GM21360 (cell line): ENCODE data around the gene BLACAT1.
"Not testable (repeated sequence)": the region's sequence is repeated elsewhere in the genome, so short reads cannot be mapped to it uniquely, and the experiment has no call there.

Experiments
- ATAC-seq: cut with Tn5 transposase; IDR thresholded peaks from one replicate; pipeline ENCODE4 v1.9.1; 2021; ENCODE audit warnings: mild to moderate bottlenecking, moderate library complexity; ENCODE audit not compliant: unreplicated experiment

BLACAT1 gene

DNA sequence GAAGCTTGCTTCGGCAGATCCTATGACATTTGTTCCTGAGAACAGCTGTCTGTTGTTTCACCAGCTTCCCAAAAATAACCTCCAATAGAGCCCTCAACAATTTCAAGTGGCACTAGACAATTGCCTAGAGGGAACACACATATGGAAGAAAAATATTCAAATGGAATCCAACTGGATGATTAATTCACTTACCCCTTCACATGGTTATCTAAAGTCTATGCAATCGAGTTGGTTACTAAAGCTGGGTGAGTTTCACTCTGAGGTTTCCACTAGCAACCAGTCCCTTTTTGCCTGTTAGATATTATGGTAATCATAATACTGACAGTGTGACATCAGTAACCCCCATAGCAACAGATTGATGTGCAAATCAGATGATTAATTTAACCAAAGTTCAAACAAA is 34.0 kb downstream of the BLACAT1 start, which contains the start of gene LEMD1:
TSS of gene LEMD1 (minus strand) at position 259 of the 400 bp plus-strand sequence. CDS start 1,520 bp downstream, outside the sequence.
- no peak for ATAC-seq

DNA sequence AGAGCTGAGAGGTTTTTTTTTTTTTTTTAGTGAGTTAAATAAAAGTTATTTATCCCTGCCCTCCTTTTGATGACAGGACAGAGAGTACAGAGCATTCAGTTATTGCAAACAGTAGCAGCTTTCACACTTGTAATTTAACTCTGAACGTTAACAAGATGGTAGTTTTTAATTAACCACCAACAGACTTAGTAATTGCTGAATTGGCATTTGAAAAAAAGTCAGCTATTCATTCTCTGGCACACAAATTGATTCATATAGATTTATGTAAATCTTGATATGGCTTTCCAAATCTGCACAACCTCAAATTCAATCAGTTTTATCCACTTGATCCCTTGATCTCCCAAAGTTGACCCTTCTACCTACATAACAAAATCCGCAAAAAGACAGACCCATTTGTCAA is 34.9 kb downstream of the BLACAT1 start:
- ATAC-seq: no peak

DNA sequence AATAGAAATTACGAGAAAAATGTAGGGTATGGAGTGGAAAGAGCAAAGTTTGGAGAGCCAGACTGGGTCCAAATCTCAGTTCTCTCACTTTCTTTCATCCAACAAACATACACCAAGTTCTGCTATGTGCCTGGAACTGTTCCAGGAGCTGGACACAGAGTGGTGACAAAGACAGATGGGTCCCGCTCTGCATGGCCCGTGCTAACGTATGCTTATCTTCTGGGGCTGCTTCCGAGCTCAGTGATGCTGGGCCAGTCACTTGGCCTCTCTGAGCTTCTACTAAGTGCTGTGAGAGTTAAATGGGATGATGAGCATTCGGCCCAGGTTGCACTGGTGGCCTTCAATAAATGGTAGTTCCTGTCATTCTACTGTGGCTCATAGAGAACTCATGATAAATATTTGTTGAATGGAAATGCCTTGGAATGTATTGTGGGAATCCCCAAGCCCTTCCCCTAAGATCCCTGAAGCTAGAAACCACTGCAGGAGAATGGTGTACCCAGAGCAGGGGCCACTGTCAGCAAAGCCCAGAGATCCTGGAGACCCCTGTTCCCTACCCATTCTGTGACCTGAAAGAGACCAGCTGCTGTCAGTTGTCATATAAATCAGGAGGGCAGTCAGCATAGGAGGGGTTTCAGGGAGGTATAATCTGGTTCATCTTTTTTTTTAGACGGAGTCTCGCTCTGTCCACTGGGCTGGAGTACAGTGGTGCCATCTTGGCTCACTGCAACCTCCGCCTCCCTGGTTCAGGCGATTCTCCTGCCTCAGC is 37.8 kb downstream of the BLACAT1 start:
- ATAC-seq: no peak

DNA sequence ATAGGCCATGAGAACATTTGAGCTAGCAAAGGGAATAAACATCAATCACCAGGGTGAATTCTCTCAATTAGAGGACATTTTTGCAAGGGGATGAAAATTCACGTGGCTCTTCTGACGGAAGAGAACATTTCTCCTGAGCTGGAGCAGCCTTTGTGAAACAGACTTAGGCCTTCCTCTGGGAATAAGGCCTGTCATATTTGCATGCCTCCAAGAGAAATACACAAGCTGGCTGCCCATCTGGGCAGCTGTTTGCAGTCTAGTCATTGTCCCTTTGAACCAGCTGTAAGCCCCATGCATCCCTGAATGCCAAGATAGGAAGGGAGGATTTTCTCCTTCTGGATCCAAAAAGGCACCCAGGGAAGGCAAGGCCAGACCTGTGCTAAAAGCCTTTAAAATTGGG is 39.5 kb downstream of the BLACAT1 start:
- no peak for ATAC-seq

DNA sequence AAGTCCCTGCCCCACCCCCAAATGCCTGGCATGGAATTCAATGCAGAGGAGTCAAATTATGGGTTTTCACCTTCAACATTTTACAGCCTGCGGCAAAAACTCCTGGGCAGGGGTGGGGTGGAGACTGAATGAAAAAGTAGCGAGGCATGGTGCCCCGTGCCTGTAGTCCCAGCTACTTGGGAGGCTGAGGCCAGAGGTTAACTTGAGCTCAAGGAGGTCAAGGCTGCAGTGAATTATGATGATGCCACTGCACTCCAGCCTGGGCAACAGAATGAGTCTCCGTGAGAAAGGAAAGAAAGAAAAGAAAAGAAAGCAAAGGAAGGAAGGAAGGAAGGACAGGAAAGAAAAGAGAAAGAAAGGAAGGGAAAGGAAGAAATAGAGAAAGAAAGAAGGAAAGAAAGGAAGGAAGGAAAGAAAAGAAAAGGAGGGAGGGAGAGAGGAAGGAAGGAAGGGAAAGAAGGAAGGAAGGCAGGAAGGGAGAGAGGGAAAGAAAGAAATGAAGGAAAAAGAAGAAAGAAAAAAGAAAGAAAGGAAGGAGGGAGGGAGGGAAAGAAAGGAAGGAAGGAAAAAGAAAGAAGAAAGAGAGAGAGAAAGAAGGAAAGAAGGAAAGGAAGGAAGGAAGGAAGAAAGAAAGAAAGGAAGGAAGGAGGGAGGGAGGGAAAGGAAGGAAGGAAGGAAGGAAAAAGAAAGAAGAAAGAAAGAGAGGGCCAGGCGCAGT is 45.1 kb downstream of the BLACAT1 start:
- ATAC-seq: no peak

DNA sequence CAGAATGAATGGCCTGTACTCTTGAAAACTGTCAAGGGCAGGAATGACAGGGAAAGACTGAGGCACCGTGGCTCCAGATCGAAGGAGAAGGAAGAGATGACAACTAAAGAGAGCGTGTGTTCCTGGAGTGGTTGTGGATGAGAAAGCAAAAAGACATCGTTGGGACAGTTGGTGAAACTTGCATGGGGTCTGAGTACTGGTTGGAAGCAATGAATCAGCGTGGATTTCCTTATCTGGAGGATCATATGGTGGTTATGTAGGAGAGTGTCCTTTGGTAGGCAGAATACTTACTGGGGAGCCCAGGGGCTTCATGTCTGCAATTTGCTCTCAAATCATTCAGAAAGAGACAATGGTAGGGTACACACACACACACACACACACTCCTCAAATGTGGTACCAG is 47.9 kb downstream of the BLACAT1 start:
- ATAC-seq: no peak

DNA sequence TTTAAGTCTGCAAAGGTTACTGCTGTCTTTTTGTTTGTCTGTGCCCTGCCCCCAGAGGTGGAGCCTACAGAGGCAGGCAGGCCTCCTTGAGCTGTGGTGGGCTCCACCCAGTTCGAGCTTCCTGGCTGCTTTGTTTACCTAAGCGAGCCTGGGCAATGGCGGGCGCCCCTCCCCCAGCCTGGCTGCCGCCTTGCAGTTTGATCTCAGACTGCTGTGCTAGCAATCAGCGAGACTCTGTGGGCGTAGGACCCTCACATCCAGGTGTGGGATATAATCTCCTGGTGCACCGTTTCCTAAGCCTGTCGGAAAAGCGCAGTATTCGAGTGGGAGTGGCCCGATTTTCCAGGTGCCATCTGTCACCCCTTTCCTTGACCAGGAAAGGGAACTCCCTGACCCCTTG is 49.6 kb downstream of the BLACAT1 start:
- not testable (repeated sequence) for ATAC-seq
